GM12878 (cell line): ENCODE results near the gene APOBEC3H. TPM values are rescaled to one million over a fixed set of nuclear protein-coding genes. Genes with fewer than 3 reads are reported as not detected.

ENCODE experiments used
- ATAC-seq: fragments of 200-7000 bp; cut with Tn5 transposase; 3 replicates; pipeline ENCODE4 v1.9.1; 2020; ENCODE audit warnings: mild to moderate bottlenecking, moderate library complexity
- BruUV-seq: library from RNA; stranded (reverse); fragments of 400-500 nt; replicated peaks from 2 replicates; lab custom pipeline; 2021; lab: Mats Ljungman, UMichigan
- CTCF ChIA-PET: fragments of 300-600 bp; sonication (Branson Sonifier 250); formaldehyde crosslinking; extraction: SDS; loops from one replicate; lab custom pipeline; 2021; ENCODE audit warnings: inconsistent platforms; lab: Yijun Ruan, JAX
- POLR2A ChIA-PET: fragments of 350-600 bp; formaldehyde crosslinking; extraction: SDS; loops from one replicate; lab custom pipeline; 2021; ENCODE audit warnings: inconsistent platforms; lab: Charles Lee
- RAD21 ChIA-PET: fragments of 300-600 bp; sonication (Branson Sonifier 250); formaldehyde crosslinking; loops from one replicate; lab custom pipeline; 2023; ENCODE audit warnings: antibody characterized with exemption; ENCODE audit not compliant: unreplicated experiment; lab: Charles Lee
- SMC1A ChIA-PET: fragments of 300-600 bp; sonication (Branson Sonifier 250); formaldehyde crosslinking; loops from one replicate; lab custom pipeline; 2023; ENCODE audit not compliant: unreplicated experiment, uncharacterized antibody; lab: Charles Lee
- DNase-seq: peaks from one replicate; pipeline ENCODE4 v3.0.0-alpha.2; 2011; ENCODE audit warnings: low read depth, low spot score
- FAIRE-seq: peaks from 3 replicates; lab custom pipeline; 2011; peaks lifted over from hg19 to GRCh38; lab: Jason Lieb, UNC
- H2AFZ ChIP-seq: 2 replicates; pipeline ENCODE4 v1.6.0; 2011; ENCODE audit warnings: low read depth, low read length, control low read depth; ENCODE audit not compliant: control insufficient read depth
- H3K27ac ChIP-seq: 2 replicates; pipeline ENCODE4 v1.5.1; 2011; ENCODE audit warnings: control low read depth; ENCODE audit not compliant: control insufficient read depth, insufficient read depth
- H3K27me3 ChIP-seq, 2 experiments: replicated peaks in 1 of 2; 2 replicates each; pipeline versions ENCODE4 v1.6.0 to v1.6.1; 2011; ENCODE audit warnings: low read length in 1 of 2; ENCODE audit not compliant: control insufficient read depth in 2 of 2, insufficient read depth in 2 of 2
- H3K36me3 ChIP-seq, 2 experiments: 2 replicates each; pipeline ENCODE4 v1.5.1; 2011; ENCODE audit warnings: low read length in 1 of 2; ENCODE audit not compliant: control insufficient read depth in 2 of 2, insufficient read depth in 2 of 2
- H3K4me1 ChIP-seq: 2 replicates; pipeline ENCODE4 v1.6.1; 2011; ENCODE audit warnings: mild to moderate bottlenecking, low read length, moderate library complexity, mixed read lengths; ENCODE audit not compliant: control insufficient read depth, insufficient read depth
- H3K4me2 ChIP-seq: 2 replicates; pipeline ENCODE4 v1.6.0; 2011; ENCODE audit warnings: control low read depth; ENCODE audit not compliant: control insufficient read depth, insufficient read depth
- H3K4me3 ChIP-seq: fragments of 200-600 bp; sonication (generic); 2 replicates; pipeline ENCODE4 v1.5.1; 2016
- H3K79me2 ChIP-seq: 2 replicates; pipeline ENCODE4 v1.6.0; 2011; ENCODE audit warnings: low read length; ENCODE audit not compliant: control insufficient read depth, insufficient read depth
- H3K9ac ChIP-seq: 2 replicates; pipeline ENCODE4 v1.8.0; 2011; ENCODE audit warnings: low read length, control low read depth, mixed read lengths; ENCODE audit not compliant: control insufficient read depth, insufficient read depth
- H3K9me3 ChIP-seq: replicated peaks from 3 replicates; pipeline ENCODE4 v1.5.1; 2011; ENCODE audit warnings: mild to moderate bottlenecking, low read length; ENCODE audit not compliant: control insufficient read depth, insufficient read depth
- H4K20me1 ChIP-seq: 2 replicates; pipeline ENCODE4 v1.6.0; 2011; ENCODE audit not compliant: control insufficient read depth, insufficient read depth
- ATF7 ChIP-seq: fragments of 450-650 bp; IDR thresholded peaks from 2 replicates; pipeline ENCODE4 v1.6.1; 2016; ENCODE audit warnings: low read depth, mild to moderate bottlenecking
- ELK1 ChIP-seq: IDR thresholded peaks from 2 replicates; pipeline ENCODE4 v1.6.1; 2012; ENCODE audit warnings: low read depth, low read length, improper control_type of control experiment
- LARP7 ChIP-seq: fragments of 450-650 bp; IDR thresholded peaks from 2 replicates; pipeline ENCODE4 v1.6.1; 2017; ENCODE audit warnings: mild to moderate bottlenecking
- MEF2B ChIP-seq: fragments of 450-650 bp; IDR thresholded peaks from 2 replicates; pipeline ENCODE4 v1.6.1; 2018; ENCODE audit warnings: mild to moderate bottlenecking, moderate library complexity; ENCODE audit not compliant: partially characterized antibody, poor library complexity, severe bottlenecking
- POU2F2 ChIP-seq: IDR thresholded peaks from 3 replicates; pipeline ENCODE4 v1.6.1; 2011; ENCODE audit warnings: low read depth, mild to moderate bottlenecking, low read length, borderline replicate concordance
- PRDM15 ChIP-seq: fragments of 450-650 bp; formaldehyde crosslinking; IDR thresholded peaks from 2 replicates; pipeline ENCODE4 v1.4.0; 2020; ENCODE audit warnings: mild to moderate bottlenecking, moderate library complexity
- SMARCA5 ChIP-seq: fragments of 450-650 bp; IDR thresholded peaks from 2 replicates; pipeline ENCODE4 v1.6.1; 2017; ENCODE audit warnings: mild to moderate bottlenecking
- SP1 ChIP-seq: IDR thresholded peaks from one replicate; pipeline ENCODE4 v1.6.1; 2011; ENCODE audit warnings: low read depth, low read length
- SREBF2 ChIP-seq: IDR thresholded peaks from 2 replicates; pipeline ENCODE4 v1.6.1; 2012; ENCODE audit warnings: mild to moderate bottlenecking, low read length
- ZBTB40 ChIP-seq: fragments of 450-650 bp; IDR thresholded peaks from 2 replicates; pipeline ENCODE4 v1.6.1; 2016; ENCODE audit warnings: mild to moderate bottlenecking, moderate library complexity, borderline replicate concordance
- WGBS: methylation state at CpG from one replicate; pipeline ENCODE4 v1.1.6; 2016; ENCODE audit warnings: low lambda C conversion rate; ENCODE audit not compliant: insufficient replicate concordance, insufficient coverage; ENCODE audit errors: missing lambda C conversion rate; 5-methylcytosine and 5-hydroxymethylcytosine counted together
- in situ Hi-C: fragments of 300-500 bp; cut with MboI; formaldehyde crosslinking; loops from 9 replicates; pipeline ENCODE4 v1.14.3; 2018; ENCODE audit warnings: mixed read lengths
- intact Hi-C: fragments of 100-400 bp; cut with micrococcal nuclease; formaldehyde crosslinking; loops from one replicate; pipeline ENCODE4 v1.14.2; 2022; ENCODE audit not compliant: unreplicated experiment
- polyA plus RNA-seq, 11 experiments: library from polyadenylated mRNA; depleted of rRNA in 4 of 11; unstranded in 6 of 11; stranded (reverse) in 5 of 11; fragments of >200 nt; fragmentation: Nextera tagmentation in 4 of 11; fragmentation: Illumina TruSeq in 1 of 11; extraction: Ambion mirVana in 4 of 11; extraction: Trizol in 1 of 11; gene quantifications; 1 replicate in 1 of 11; 2 replicates in 10 of 11; pipeline versions ENCODE4 v1.2.1 to v1.2.3, GENCODE V29; 2011 to 2016; ENCODE audit warnings: inconsistent platforms in 2 of 11, missing spikeins in 2 of 11, low read depth in 1 of 11
- total RNA-seq, 4 experiments: library from RNA; depleted of rRNA in 3 of 4; stranded (reverse); fragments of >200 nt in 3 of 4; fragmentation: Illumina TruSeq in 1 of 4; extraction: Trizol in 1 of 4; gene quantifications; 2 replicates each; pipeline versions ENCODE4 v1.2.1 to v1.2.3, GENCODE V29; 2013 to 2021

The APOBEC3H gene
- total and polyA plus RNA-seq, 10 of the 15 experiments (the other 5 are each of a cell fraction or from before 2014, with no cell fraction given), result 7.5 to 23.0 (median 14.8) TPM

- RAD21 ChIA-PET, result interaction anchor here (0.7 kb wide), 1 partner anchor 159 kb away, joined by 3 read pairs; no protein-coding TSS in a partner anchor
- Histone ChIP-seq H3K4me1 (peaks cover 45% of the 10 kb centered on the region), H3K27me3 (no peaks in the 10 kb centered on the region), H3K9me3 (no peaks in the 10 kb centered on the region), H3K27ac (peak overlapping the region; percentile 30; the same call in 1 of the 2 replicates), H2AFZ (no peak overlapping the region), H3K36me3 (no peaks in the 10 kb centered on the region; a peak in 1 of 4 replicates), H3K79me2 (peaks cover 40% of the 10 kb centered on the region), H3K4me3 (peak overlapping the region; percentile 61), H4K20me1 (no peaks in the 10 kb centered on the region), H3K4me2 (peak overlapping the region; percentile 86), H3K9ac (peak overlapping the region; percentile 45)
- CTCF ChIA-PET, result interaction anchor here (0.5 to 3.7 kb wide), 2 partner anchors 12 to 1487 kb away, joined by 3 to 18 read pairs; no protein-coding TSS in a partner anchor
- no peak for ATAC-seq
- 63% methylated on average over 6 of the region's 6 CpGs for WGBS
- TSS peak; percentile 47 for BruUV-seq
- POLR2A ChIA-PET, result interaction anchor here (0.6 kb wide), 1 partner anchor 205 kb away, joined by 14 read pairs; no protein-coding TSS in a partner anchor
- DNase-seq, result no peak
- no peak for TF ChIP-seq SREBF2
- no peak for TF ChIP-seq ELK1
- no peak for TF ChIP-seq SP1
- TF ChIP-seq ZBTB40, result peak; percentile 24; the same call in 1 of the 2 replicates
- TF ChIP-seq POU2F2, result no peak
- no peak for TF ChIP-seq LARP7
- TF ChIP-seq PRDM15 (CRISPR knock-in tag), result 0 out of 2 replicates have a peak, but pooled peaks have one; percentile 27
- TF ChIP-seq MEF2B, result no peak
- TF ChIP-seq ATF7, result no peak
- 0 out of 2 replicates have a peak, but pooled peaks have one; percentile 54 for TF ChIP-seq SMARCA5
- intact Hi-C loops, result no loop called here
- no peak for FAIRE-seq
- in situ Hi-C loops, result no loop called here
- SMC1A ChIA-PET, result no interaction called here
These were observed 49.4 kb downstream of the APOBEC3H start for GRCh38 chr22:39146256-39147101.
